Smooth muscle cell (in vitro differentiated cells): ENCODE measurements around the gene TRIM71. TPM values are rescaled to one million over a fixed set of nuclear protein-coding genes. Genes with fewer than 3 reads are reported as not detected.

Experiments used
- DNase-seq: peaks from one replicate; lab custom pipeline; 2025; ENCODE audit not compliant: unreplicated experiment; lab: John Stamatoyannopoulos, UW
- H2AFZ ChIP-seq: fragments of 200-600 bp; sonication (generic); 2 replicates; pipeline ENCODE4 v1.6.0; 2016; ENCODE audit warnings: antibody characterized with exemption, low read depth, mild to moderate bottlenecking
- H3F3A ChIP-seq: fragments of 200-600 bp; sonication (generic); 2 replicates; pipeline ENCODE4 v1.6.0; 2017; ENCODE audit warnings: antibody characterized with exemption, low read depth
- H3K27ac ChIP-seq: fragments of 200-600 bp; sonication (generic); 2 replicates; pipeline ENCODE4 v1.5.1; 2016; ENCODE audit warnings: low read depth, mild to moderate bottlenecking
- H3K27me3 ChIP-seq: fragments of 200-600 bp; sonication (generic); 2 replicates; pipeline ENCODE4 v1.6.1; 2016; ENCODE audit warnings: low read depth, mild to moderate bottlenecking
- H3K36me3 ChIP-seq: fragments of 200-600 bp; sonication (generic); 2 replicates; pipeline ENCODE4 v1.5.1; 2016; ENCODE audit warnings: low read depth
- H3K4me1 ChIP-seq: fragments of 200-600 bp; sonication (generic); 2 replicates; pipeline ENCODE4 v1.5.1; 2016; ENCODE audit warnings: low read depth
- H3K4me2 ChIP-seq: fragments of 200-600 bp; sonication (generic); 2 replicates; pipeline ENCODE4 v1.6.0; 2016; ENCODE audit warnings: mild to moderate bottlenecking
- H3K4me3 ChIP-seq: fragments of 200-600 bp; sonication (generic); 2 replicates; pipeline ENCODE4 v1.5.1; 2016; ENCODE audit warnings: mild to moderate bottlenecking
- H3K79me2 ChIP-seq: fragments of 200-600 bp; sonication (generic); 2 replicates; pipeline ENCODE4 v1.6.0; 2016; ENCODE audit warnings: low read depth, mild to moderate bottlenecking
- H3K9ac ChIP-seq: fragments of 200-600 bp; sonication (generic); 2 replicates; pipeline ENCODE4 v1.6.0; 2016; ENCODE audit warnings: low read depth
- H3K9me3 ChIP-seq: fragments of 200-600 bp; sonication (generic); replicated peaks from 2 replicates; pipeline ENCODE4 v1.5.1; 2016; ENCODE audit warnings: low read depth
- H4K20me1 ChIP-seq: fragments of 200-600 bp; sonication (generic); 2 replicates; pipeline ENCODE4 v1.6.0; 2016; ENCODE audit warnings: low read depth
- WGBS: methylation state at CpG from one replicate; pipeline ENCODE4 v1.1.7; 2016; ENCODE audit warnings: low lambda C conversion rate; 5-methylcytosine and 5-hydroxymethylcytosine counted together
- polyA plus RNA-seq: library from polyadenylated mRNA; unstranded; fragments of >200 nt; fragmentation: Nextera tagmentation; extraction: Ambion mirVana; gene quantifications from 2 replicates; pipeline ENCODE4 v1.2.1, GENCODE V29; 2016
- total RNA-seq: library from RNA; depleted of rRNA; stranded (reverse); fragments of >200 nt; gene quantifications from 2 replicates; pipeline ENCODE4 v1.2.3, GENCODE V29; 2014
- TF ChIP-seq, protein P1 (sequence below): fragments of 200-600 bp; sonication (generic); IDR thresholded peaks from 2 replicates; pipeline ENCODE4 v1.5.1; 2017; ENCODE audit warnings: borderline replicate concordance, mild to moderate bottlenecking, antibody characterized with exemption; ENCODE audit not compliant: insufficient read depth, poor library complexity, severe bottlenecking

TRIM71 gene
- total and polyA plus RNA-seq, 2 experiments from 2014 or later, result 0.19 to 1.1 TPM

GRCh38 chr3:32897981-32898623, 80.3 kb downstream of the TRIM71 start:
- no peaks in the 10 kb centered on the region for H3K79me2 ChIP-seq
- H3K27me3 ChIP-seq, result no peaks in the 10 kb centered on the region
- peaks cover 8% of the 10 kb centered on the region for H3K4me1 ChIP-seq
- H4K20me1 ChIP-seq, result no peaks in the 10 kb centered on the region
- H3K27ac ChIP-seq, result no peak overlapping the region
- no peak overlapping the region for H3K4me3 ChIP-seq
- no peaks in the 10 kb centered on the region for H3F3A ChIP-seq
- no peaks in the 10 kb centered on the region for H3K36me3 ChIP-seq
- H3K4me2 ChIP-seq, result no peak overlapping the region
- no peak overlapping the region for H2AFZ ChIP-seq
- WGBS, result 83% methylated on average over 5 of the region's 5 CpGs
- TF ChIP-seq, protein P1, sequence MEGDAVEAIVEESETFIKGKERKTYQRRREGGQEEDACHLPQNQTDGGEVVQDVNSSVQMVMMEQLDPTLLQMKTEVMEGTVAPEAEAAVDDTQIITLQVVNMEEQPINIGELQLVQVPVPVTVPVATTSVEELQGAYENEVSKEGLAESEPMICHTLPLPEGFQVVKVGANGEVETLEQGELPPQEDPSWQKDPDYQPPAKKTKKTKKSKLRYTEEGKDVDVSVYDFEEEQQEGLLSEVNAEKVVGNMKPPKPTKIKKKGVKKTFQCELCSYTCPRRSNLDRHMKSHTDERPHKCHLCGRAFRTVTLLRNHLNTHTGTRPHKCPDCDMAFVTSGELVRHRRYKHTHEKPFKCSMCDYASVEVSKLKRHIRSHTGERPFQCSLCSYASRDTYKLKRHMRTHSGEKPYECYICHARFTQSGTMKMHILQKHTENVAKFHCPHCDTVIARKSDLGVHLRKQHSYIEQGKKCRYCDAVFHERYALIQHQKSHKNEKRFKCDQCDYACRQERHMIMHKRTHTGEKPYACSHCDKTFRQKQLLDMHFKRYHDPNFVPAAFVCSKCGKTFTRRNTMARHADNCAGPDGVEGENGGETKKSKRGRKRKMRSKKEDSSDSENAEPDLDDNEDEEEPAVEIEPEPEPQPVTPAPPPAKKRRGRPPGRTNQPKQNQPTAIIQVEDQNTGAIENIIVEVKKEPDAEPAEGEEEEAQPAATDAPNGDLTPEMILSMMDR, result peak; percentile 28
- H3K9me3 ChIP-seq, result no peaks in the 10 kb centered on the region
- no peak for DNase-seq
- no peak overlapping the region for H3K9ac ChIP-seq

- Histone ChIP-seq H3K9me3 (no peaks in the 10 kb centered on the region), H2AFZ (no peak overlapping the region), H3K9ac (no peak overlapping the region), H3K79me2 (no peaks in the 10 kb centered on the region), H3K36me3 (no peaks in the 10 kb centered on the region), H3F3A (no peaks in the 10 kb centered on the region), H4K20me1 (no peaks in the 10 kb centered on the region), H3K4me2 (no peak overlapping the region), H3K27ac (no peak overlapping the region), H3K4me3 (no peak overlapping the region), H3K4me1 (peaks cover 8% of the 10 kb centered on the region), H3K27me3 (no peaks in the 10 kb centered on the region)
- WGBS, result 98% methylated on average over 2 of the region's 2 CpGs
- DNase-seq, result no peak
- TF ChIP-seq, protein P1, result no peak
These were observed 81.5 kb downstream of the TRIM71 start for GRCh38 chr3:32899265-32899664.

DNA sequence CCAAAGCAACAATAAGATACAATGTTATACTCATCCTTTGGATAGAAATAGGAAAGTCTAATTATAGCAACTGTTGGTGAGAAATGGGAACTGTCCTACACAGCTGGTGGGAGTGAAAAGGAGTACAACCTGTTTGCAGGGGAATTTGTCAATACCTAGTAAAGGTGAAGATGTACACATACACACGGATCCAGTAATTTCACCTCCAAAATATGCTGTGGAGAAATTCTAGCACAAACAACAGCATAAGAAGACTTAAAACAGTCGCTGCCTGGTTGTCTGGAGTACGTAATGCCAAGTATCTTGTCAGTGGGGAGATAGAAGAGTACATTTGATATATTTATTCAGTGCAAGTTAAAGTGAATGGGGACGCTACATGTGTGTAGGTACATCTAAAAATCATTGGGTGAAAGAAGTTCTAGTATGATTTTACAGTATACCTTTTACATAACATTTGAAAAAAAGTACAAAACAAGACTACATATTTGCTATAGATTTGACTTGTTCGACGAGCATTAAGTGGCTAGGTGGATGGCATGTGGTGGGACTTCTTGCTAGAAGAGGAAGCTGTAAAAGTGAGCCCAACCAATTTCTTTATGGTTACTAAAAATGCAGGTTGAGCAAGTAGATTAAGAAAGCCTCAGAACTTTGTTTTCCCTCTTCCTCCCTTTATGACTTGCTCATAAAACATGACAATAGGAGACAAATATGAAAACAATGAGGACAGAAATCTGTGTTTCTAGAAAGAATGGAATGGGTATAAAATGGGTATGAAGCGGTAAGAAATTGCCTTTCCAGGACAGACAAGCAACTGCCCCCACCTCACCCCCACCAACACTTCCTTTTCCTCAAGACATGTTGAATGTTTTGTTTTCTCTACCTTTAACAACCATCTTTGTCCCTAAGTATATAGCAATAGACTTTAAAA, 83.5 kb downstream of the TRIM71 start:
- no peak overlapping the region for H3K27ac ChIP-seq
- WGBS, result 73% methylated on average over 7 of the region's 7 CpGs
- DNase-seq, result no peak

More for the DNA sequence above, 83.5 kb downstream of the TRIM71 start:
- no peak overlapping the region for H3K4me3 ChIP-seq
- TF ChIP-seq, protein P1, result no peak
- no peaks in the 10 kb centered on the region for H3F3A ChIP-seq
- no peak overlapping the region for H3K9ac ChIP-seq
- H4K20me1 ChIP-seq, result no peaks in the 10 kb centered on the region
- H3K36me3 ChIP-seq, result no peaks in the 10 kb centered on the region
- no peaks in the 10 kb centered on the region for H3K27me3 ChIP-seq
- H3K4me1 ChIP-seq, result peaks cover 8% of the 10 kb centered on the region
- H3K4me2 ChIP-seq, result no peak overlapping the region
- H3K79me2 ChIP-seq, result no peaks in the 10 kb centered on the region
- H2AFZ ChIP-seq, result no peak overlapping the region
- no peaks in the 10 kb centered on the region for H3K9me3 ChIP-seq
